NCI-H1417 (cell line): ENCODE measurements around the gene PAX4.
A peak's percentile ranks its signal among the peaks of the same experiment; 100 is the strongest.

Source experiments
- DNase-seq, 3 experiments: peaks; one replicate each; lab custom pipeline; 2025; lab: John Stamatoyannopoulos, UW

The PAX4 gene

GRCh38 chr7:127618042-127618441, at the start of gene PAX4:
Gene PAX4, minus strand, starts transcription at chr7:127618142. Its CDS starts 2,214 bp downstream, at chr7:127615928.
- DNase-seq: peak in 1 of 3 experiments; percentile 17

GRCh38 chr7:127667017-127667670, 49.2 kb upstream of the PAX4 start:
- DNase-seq: no peak

GRCh38 chr7:127666602-127667001, 48.7 kb upstream of the PAX4 start:
- no peak for DNase-seq

- no peak for DNase-seq
These were observed 48.0 kb upstream of the PAX4 start for GRCh38 chr7:127665922-127666321.

GRCh38 chr7:127658970-127659630, 41.2 kb upstream of the PAX4 start:
- DNase-seq: no peak

- DNase-seq: no peak
These were observed 39.6 kb upstream of the PAX4 start for GRCh38 chr7:127657500-127657899.

GRCh38 chr7:127655720-127656119, 37.8 kb upstream of the PAX4 start:
- DNase-seq: no peak

- no peak for DNase-seq
These were observed 36.8 kb upstream of the PAX4 start for GRCh38 chr7:127654404-127655394.

- DNase-seq: no peak
These were observed 35.5 kb upstream of the PAX4 start for GRCh38 chr7:127653396-127653795.

GRCh38 chr7:127652333-127653248, 34.6 kb upstream of the PAX4 start:
- peak in 1 of 3 experiments; percentile 58 for DNase-seq

GRCh38 chr7:127651556-127652332, 33.8 kb upstream of the PAX4 start, which contains the start of gene SND1:
Gene SND1, plus strand, starts transcription at chr7:127652194. Its CDS starts 180 bp downstream, at chr7:127652374.
- peak; percentile 99 to 100 (median 99) for DNase-seq

- DNase-seq: no peak
These were observed 33.1 kb upstream of the PAX4 start for GRCh38 chr7:127650847-127651555.

GRCh38 chr7:127648986-127649385, 31.0 kb upstream of the PAX4 start:
- DNase-seq: no peak

- DNase-seq: no peak
These were observed 29.7 kb upstream of the PAX4 start for GRCh38 chr7:127647636-127648035.

- DNase-seq: no peak
These were observed 26.5 kb upstream of the PAX4 start for GRCh38 chr7:127644484-127644883.

GRCh38 chr7:127638197-127638596, 20.3 kb upstream of the PAX4 start:
- DNase-seq: no peak

- DNase-seq: peak in 1 of 3 experiments; percentile 56
These were observed 17.8 kb upstream of the PAX4 start for GRCh38 chr7:127635659-127636285.

- DNase-seq: no peak
These were observed 14.5 kb upstream of the PAX4 start for GRCh38 chr7:127632276-127632910.
